ENCODE data around the gene PLA2G2F. TPM values are rescaled to one million over a fixed set of nuclear protein-coding genes. Genes with fewer than 3 reads are reported as not detected.

PLA2G2F gene
- polyA plus RNA-seq, 1 donor, result not detected

DNA sequence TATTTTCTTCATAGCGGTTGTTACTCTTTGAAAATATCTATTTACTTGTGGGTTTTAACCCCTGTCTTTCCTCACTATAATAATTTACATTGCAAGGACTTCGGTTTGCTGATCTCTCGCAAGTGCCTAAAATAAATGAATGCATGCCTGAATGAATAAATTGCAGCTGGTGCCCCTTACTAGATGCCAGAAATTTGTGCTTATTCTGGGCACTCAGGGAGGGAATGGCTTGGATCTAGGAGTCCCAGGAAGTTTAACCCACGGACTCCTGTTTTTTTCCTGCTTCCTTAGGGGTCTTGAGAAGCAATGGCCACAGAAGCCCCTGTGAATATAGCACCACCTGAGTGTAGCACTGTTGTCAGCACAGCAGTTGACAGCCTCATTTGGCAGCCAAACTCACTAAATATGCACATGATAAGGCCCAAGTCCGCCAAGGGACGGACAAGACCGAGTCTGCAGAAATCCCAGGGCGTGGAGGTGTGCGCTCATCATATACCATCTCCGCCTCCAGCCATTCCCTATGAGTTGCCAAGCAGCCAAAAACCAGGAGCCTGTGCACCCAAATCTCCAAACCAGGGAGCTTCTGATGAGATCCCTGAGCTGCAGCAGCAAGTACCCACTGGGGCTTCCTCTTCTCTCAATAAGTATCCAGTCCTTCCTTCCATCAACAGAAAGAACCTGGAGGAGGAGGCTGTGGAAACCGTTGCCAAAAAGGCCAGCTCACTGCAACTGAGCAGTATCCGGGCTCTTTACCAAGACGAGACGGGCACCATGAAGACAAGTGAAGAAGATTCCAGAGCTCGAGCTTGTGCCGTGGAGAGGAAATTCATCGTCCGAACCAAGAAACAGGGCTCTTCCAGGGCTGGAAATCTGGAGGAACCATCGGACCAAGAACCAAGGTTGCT lies 51.4 kb downstream of the PLA2G2F start:
- Histone ChIP-seq H3K36me3 (ENCODE audit: control insufficient read depth, insufficient read depth, low read length) (no peaks in the 10 kb centered on the region), H3K27me3 (ENCODE audit: control insufficient read depth, insufficient read depth, low read length) (peaks cover 3% of the 10 kb centered on the region), H3K9me3 (ENCODE audit: control insufficient read depth, low read depth, low read length) (no peaks in the 10 kb centered on the region), H3K4me3 (ENCODE audit: low read length) (no peak overlapping the region), H3K4me1 (ENCODE audit: control insufficient read depth, insufficient read depth, low read length) (peaks cover 14% of the 10 kb centered on the region), H3K27ac (ENCODE audit: low read length) (no peak overlapping the region)
- WGBS (ENCODE audit: insufficient coverage, low lambda C conversion rate), result 86% methylated on average over 3 of the region's 19 CpGs
- no peak for DNase-seq

- no peak overlapping the region for H3K27ac ChIP-seq (ENCODE audit: low read length)
- H3K9me3 ChIP-seq (ENCODE audit: control insufficient read depth, low read depth, low read length), result no peaks in the 10 kb centered on the region
- 82% methylated on average over 4 of the region's 12 CpGs for WGBS (ENCODE audit: insufficient coverage, low lambda C conversion rate)
- H3K36me3 ChIP-seq (ENCODE audit: control insufficient read depth, insufficient read depth, low read length), result no peaks in the 10 kb centered on the region
- peaks cover 13% of the 10 kb centered on the region for H3K4me1 ChIP-seq (ENCODE audit: control insufficient read depth, insufficient read depth, low read length)
- H3K27me3 ChIP-seq (ENCODE audit: control insufficient read depth, insufficient read depth, low read length), result peaks cover 3% of the 10 kb centered on the region
- no peak for DNase-seq
- H3K4me3 ChIP-seq (ENCODE audit: low read length), result no peak overlapping the region
Observed at GRCh38 chr1:20191266-20191825, 52.2 kb downstream of the PLA2G2F start.

- WGBS (ENCODE audit: insufficient coverage, low lambda C conversion rate), result no CpG with 5 or more reads among the region's 5 CpGs
- Histone ChIP-seq H3K4me1 (ENCODE audit: control insufficient read depth, insufficient read depth, low read length) (peaks cover 3% of the 10 kb centered on the region), H3K27ac (ENCODE audit: low read length) (no peak overlapping the region), H3K36me3 (ENCODE audit: control insufficient read depth, insufficient read depth, low read length) (no peaks in the 10 kb centered on the region), H3K4me3 (ENCODE audit: low read length) (no peak overlapping the region), H3K27me3 (ENCODE audit: control insufficient read depth, insufficient read depth, low read length) (no peaks in the 10 kb centered on the region), H3K9me3 (ENCODE audit: control insufficient read depth, low read depth, low read length) (no peaks in the 10 kb centered on the region)
- DNase-seq, result no peak
Observed at GRCh38 chr1:20192364-20192763, 53.2 kb downstream of the PLA2G2F start.

- no CpG with 5 or more reads among the region's 1 CpG for WGBS (ENCODE audit: insufficient coverage, low lambda C conversion rate)
- no peaks in the 10 kb centered on the region for H3K36me3 ChIP-seq (ENCODE audit: control insufficient read depth, insufficient read depth, low read length)
- no peak overlapping the region for H3K4me3 ChIP-seq (ENCODE audit: low read length)
- no peak for DNase-seq
- no peak overlapping the region for H3K27ac ChIP-seq (ENCODE audit: low read length)
- H3K4me1 ChIP-seq (ENCODE audit: control insufficient read depth, insufficient read depth, low read length), result no peaks in the 10 kb centered on the region
- H3K27me3 ChIP-seq (ENCODE audit: control insufficient read depth, insufficient read depth, low read length), result no peaks in the 10 kb centered on the region
- H3K9me3 ChIP-seq (ENCODE audit: control insufficient read depth, low read depth, low read length), result no peaks in the 10 kb centered on the region
Observed at GRCh38 chr1:20192871-20193411, 53.8 kb downstream of the PLA2G2F start.

GRCh38 chr1:20194224-20194623 lies 55.1 kb downstream of the PLA2G2F start:
- H3K27me3 ChIP-seq (ENCODE audit: control insufficient read depth, insufficient read depth, low read length), result no peaks in the 10 kb centered on the region
- no peak for DNase-seq
- 67% methylated on average over 1 of the region's 2 CpGs for WGBS (ENCODE audit: insufficient coverage, low lambda C conversion rate)
- H3K27ac ChIP-seq (ENCODE audit: low read length), result no peak overlapping the region
- H3K4me3 ChIP-seq (ENCODE audit: low read length), result no peak overlapping the region
- H3K9me3 ChIP-seq (ENCODE audit: control insufficient read depth, low read depth, low read length), result no peaks in the 10 kb centered on the region
- no peaks in the 10 kb centered on the region for H3K36me3 ChIP-seq (ENCODE audit: control insufficient read depth, insufficient read depth, low read length)
- H3K4me1 ChIP-seq (ENCODE audit: control insufficient read depth, insufficient read depth, low read length), result no peaks in the 10 kb centered on the region

DNA sequence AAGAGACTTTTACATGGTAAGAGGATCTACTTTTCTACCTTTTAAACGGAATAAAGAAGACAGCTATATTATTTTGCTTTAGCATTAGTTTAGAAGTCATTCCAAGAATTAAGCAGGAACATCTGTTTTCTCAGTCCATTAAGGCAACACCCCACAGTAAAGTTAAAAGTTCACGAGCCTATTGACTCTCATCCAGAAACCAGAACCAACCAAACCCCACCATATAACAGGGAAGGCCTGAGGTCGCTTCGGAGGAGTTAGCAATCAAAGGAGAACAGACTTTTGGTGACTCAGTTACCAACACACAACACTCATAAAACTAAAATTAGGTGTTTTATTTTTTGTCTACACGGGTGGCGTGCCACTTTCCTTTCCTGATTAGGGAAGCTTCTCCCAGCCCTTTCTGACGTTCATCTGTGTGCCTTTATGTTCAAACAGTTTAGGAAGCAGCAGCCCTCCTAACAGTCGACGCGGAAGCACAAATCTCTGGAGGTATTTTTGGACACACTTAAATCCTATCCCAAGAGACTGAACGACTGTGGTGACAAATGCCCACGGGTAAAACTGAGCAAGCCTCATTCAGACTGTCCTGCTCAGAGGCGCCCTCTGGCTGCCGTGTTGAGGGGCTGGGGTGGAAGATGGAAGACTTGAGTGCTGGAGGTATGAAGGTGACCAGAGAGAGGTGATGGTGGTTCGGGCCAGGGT lies 55.8 kb downstream of the PLA2G2F start:
- peak; percentile 37 to 48 for DNase-seq
- H3K9me3 ChIP-seq (ENCODE audit: control insufficient read depth, low read depth, low read length), result no peaks in the 10 kb centered on the region
- no peak overlapping the region for H3K4me3 ChIP-seq (ENCODE audit: low read length)
- no peaks in the 10 kb centered on the region for H3K27me3 ChIP-seq (ENCODE audit: control insufficient read depth, insufficient read depth, low read length)
- no peaks in the 10 kb centered on the region for H3K4me1 ChIP-seq (ENCODE audit: control insufficient read depth, insufficient read depth, low read length)
- H3K27ac ChIP-seq (ENCODE audit: low read length), result no peak overlapping the region
- 75% methylated on average over 1 of the region's 15 CpGs for WGBS (ENCODE audit: insufficient coverage, low lambda C conversion rate)
- H3K36me3 ChIP-seq (ENCODE audit: control insufficient read depth, insufficient read depth, low read length), result no peaks in the 10 kb centered on the region

GRCh38 chr1:20195462-20195780 lies 56.3 kb downstream of the PLA2G2F start:
- H3K36me3 ChIP-seq (ENCODE audit: control insufficient read depth, insufficient read depth, low read length), result no peaks in the 10 kb centered on the region
- no peaks in the 10 kb centered on the region for H3K27me3 ChIP-seq (ENCODE audit: control insufficient read depth, insufficient read depth, low read length)
- H3K4me3 ChIP-seq (ENCODE audit: low read length), result no peak overlapping the region
- DNase-seq, result no peak
- no peaks in the 10 kb centered on the region for H3K4me1 ChIP-seq (ENCODE audit: control insufficient read depth, insufficient read depth, low read length)
- no peaks in the 10 kb centered on the region for H3K9me3 ChIP-seq (ENCODE audit: control insufficient read depth, low read depth, low read length)
- no peak overlapping the region for H3K27ac ChIP-seq (ENCODE audit: low read length)
- no CpG with 5 or more reads among the region's 4 CpGs for WGBS (ENCODE audit: insufficient coverage, low lambda C conversion rate)

GRCh38 chr1:20197329-20197791 lies 58.2 kb downstream of the PLA2G2F start:
- WGBS (ENCODE audit: insufficient coverage, low lambda C conversion rate), result 100% methylated on average over 1 of the region's 6 CpGs
- Histone ChIP-seq H3K36me3 (ENCODE audit: control insufficient read depth, insufficient read depth, low read length) (no peaks in the 10 kb centered on the region), H3K27ac (ENCODE audit: low read length) (no peak overlapping the region), H3K4me3 (ENCODE audit: low read length) (no peak overlapping the region), H3K9me3 (ENCODE audit: control insufficient read depth, low read depth, low read length) (no peaks in the 10 kb centered on the region), H3K27me3 (ENCODE audit: control insufficient read depth, insufficient read depth, low read length) (no peaks in the 10 kb centered on the region), H3K4me1 (ENCODE audit: control insufficient read depth, insufficient read depth, low read length) (no peaks in the 10 kb centered on the region)
- DNase-seq, result peak in 1 of 2 donors; percentile 24

GRCh38 chr1:20198296-20198695 lies 59.2 kb downstream of the PLA2G2F start:
- Histone ChIP-seq H3K4me3 (ENCODE audit: low read length) (no peak overlapping the region), H3K27ac (ENCODE audit: low read length) (no peak overlapping the region), H3K4me1 (ENCODE audit: control insufficient read depth, insufficient read depth, low read length) (no peaks in the 10 kb centered on the region), H3K36me3 (ENCODE audit: control insufficient read depth, insufficient read depth, low read length) (no peaks in the 10 kb centered on the region), H3K9me3 (ENCODE audit: control insufficient read depth, low read depth, low read length) (no peaks in the 10 kb centered on the region), H3K27me3 (ENCODE audit: control insufficient read depth, insufficient read depth, low read length) (no peaks in the 10 kb centered on the region)
- no peak for DNase-seq
- WGBS (ENCODE audit: insufficient coverage, low lambda C conversion rate), result no CpG with 5 or more reads among the region's 1 CpG

DNA sequence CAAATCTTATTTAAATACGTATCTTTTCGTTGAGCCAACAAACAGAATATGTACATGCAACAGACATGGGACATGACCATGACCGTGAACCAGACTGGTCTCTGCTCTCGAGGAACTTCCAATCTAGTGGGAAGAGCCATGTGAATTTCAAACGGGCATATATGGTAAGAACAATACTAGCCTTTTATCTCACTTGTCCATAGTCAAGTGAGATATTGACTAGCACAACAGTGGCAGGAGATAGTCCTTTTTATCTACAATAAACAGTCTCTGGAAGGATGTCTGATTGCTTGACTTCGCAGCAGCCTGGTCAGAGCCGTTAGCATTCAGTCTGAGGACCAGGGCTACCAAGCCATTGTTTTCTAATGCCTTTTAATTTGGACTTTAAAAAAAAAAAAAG lies 59.8 kb downstream of the PLA2G2F start:
- Histone ChIP-seq H3K4me1 (ENCODE audit: control insufficient read depth, insufficient read depth, low read length) (no peaks in the 10 kb centered on the region), H3K27ac (ENCODE audit: low read length) (no peak overlapping the region), H3K27me3 (ENCODE audit: control insufficient read depth, insufficient read depth, low read length) (no peaks in the 10 kb centered on the region), H3K4me3 (ENCODE audit: low read length) (no peak overlapping the region), H3K9me3 (ENCODE audit: control insufficient read depth, low read depth, low read length) (no peaks in the 10 kb centered on the region), H3K36me3 (ENCODE audit: control insufficient read depth, insufficient read depth, low read length) (no peaks in the 10 kb centered on the region)
- 88% methylated on average over 2 of the region's 7 CpGs for WGBS (ENCODE audit: insufficient coverage, low lambda C conversion rate)
- no peak for DNase-seq

All from large intestine (tissue), 3 donors.